Measurements from ENCODE around the gene C2orf76.

GRCh38 chr2:119304847-119305246 is 61.8 kb downstream of the C2orf76 start:
- TF ChIP-seq CTCF (IDR thresholded peaks at IDR 0.05; ENCODE audit: poor library complexity) (no peak), EZH2 (IDR thresholded peaks at IDR 0.05; ENCODE audit: borderline replicate concordance) (no peak)

All from hepatocyte (in vitro differentiated cells).